ENCODE data around the gene B3GALT4. TPM values are rescaled to one million over a fixed set of nuclear protein-coding genes. Genes with fewer than 3 reads are reported as not detected.

Gene B3GALT4
- total and polyA plus RNA-seq, 2 of the 13 experiments (the other 11 are each of a cell fraction or from before 2014, with no cell fraction given): 0.04 to 0.27 TPM

DNA sequence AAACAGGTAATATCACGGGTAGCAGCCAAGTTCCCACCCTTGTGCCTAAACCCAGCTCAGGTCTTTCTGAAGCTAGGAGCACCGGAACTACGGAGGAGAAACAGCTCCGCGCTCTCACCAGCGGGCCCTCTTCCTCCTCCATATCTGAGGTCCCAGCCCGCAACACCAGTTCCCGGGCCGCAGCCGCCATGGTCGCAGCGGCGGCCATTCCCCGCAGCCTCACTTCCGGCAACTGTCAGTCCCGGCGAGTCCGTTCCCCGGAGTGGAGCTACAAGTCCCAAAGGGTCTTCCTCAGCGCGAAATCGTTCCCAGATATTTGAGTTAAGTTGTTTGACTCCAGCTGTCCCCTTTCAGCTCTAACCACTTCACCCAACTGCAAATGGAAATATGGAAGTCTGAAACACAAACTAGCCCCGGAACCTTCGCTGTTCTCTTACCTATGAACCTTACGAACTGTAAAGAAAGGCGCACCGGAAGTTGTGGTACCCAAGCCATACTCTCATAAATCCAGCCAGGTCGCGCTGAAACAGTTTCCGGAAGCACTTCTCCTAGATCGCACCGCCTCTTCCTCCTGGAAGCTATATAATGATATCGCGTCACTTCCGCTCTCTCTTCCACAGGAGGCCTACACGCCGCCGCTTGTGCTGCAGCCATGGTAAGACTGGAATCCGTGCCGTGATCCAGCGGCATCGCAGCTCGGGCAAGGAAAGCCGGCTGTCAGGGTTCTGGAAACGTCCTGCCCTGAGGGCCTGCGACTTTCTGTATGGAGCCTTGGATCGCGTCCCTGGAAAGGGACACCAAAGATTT lies 5.3 kb upstream of the B3GALT4 start, which contains the start of the genes RPS18 and VPS52:
Gene RPS18 (plus strand): TSS at position 608 of the 807 bp plus-strand sequence. CDS start 45 bp downstream, at position 653.
Gene VPS52 (minus strand): TSS at position 409 of the 807 bp plus-strand sequence. CDS start 201 bp downstream, at position 208.
- Histone ChIP-seq H3K9me3 (ENCODE audit: low read length) (no peaks in the 10 kb centered on the region), H3K27ac (ENCODE audit: extremely low read length, insufficient read depth, low read length) (peak within 1 kb of the TSS; percentile 95), H3K79me2 (ENCODE audit: insufficient read depth, low read length) (peaks cover 46% of the 10 kb centered on the region), H3K4me3 (replicated peaks in 1 of 3; ENCODE audit: insufficient read depth in 1 of 3, low read depth in 2 of 3, low read length in 3 of 3) (peak within 1 kb of the TSS; percentile 75 to 89 (median 82)), H4K20me1 (ENCODE audit: insufficient read depth, low read length) (peaks cover 33% of the 10 kb centered on the region), H3K4me2 (ENCODE audit: low read depth, low read length) (peak within 1 kb of the TSS; percentile 89), H2AFZ (ENCODE audit: low read length) (peak within 1 kb of the TSS; percentile 99), H3K9ac (ENCODE audit: insufficient read depth, low read depth, low read length) (peak within 1 kb of the TSS; percentile 95), H3K36me3 (replicated peaks in 1 of 2; ENCODE audit: control insufficient read depth in 1 of 2, insufficient read depth in 2 of 2, low read length in 2 of 2) (peaks cover 30 to 61% of the 10 kb centered on the region in 2 experiments), H3K27me3 (ENCODE audit: control insufficient read depth in 1 of 2, insufficient read depth in 2 of 2, low read length in 2 of 2) (no peaks in the 10 kb centered on the region; a peak in 1 of 5 replicates), H3K4me1 (ENCODE audit: insufficient read depth, low read length) (peaks cover 48% of the 10 kb centered on the region)
- ChIA-PET CTCF (ENCODE audit: low intra/inter-chr PET ratio, low total read pairs) (interaction anchor here (0.8 kb wide), 1 partner anchor 8 kb away, joined by 3 read pairs; no protein-coding TSS in a partner anchor), POLR2A (interaction anchor here (0.7 to 3.9 kb wide), 32 partner anchors 9 to 1094 kb away, joined by 3 to 94 read pairs (median 7); partner anchors contain the start of genes CUTA, HSD17B8, PFDN6 and PHF1)
- intact Hi-C loops (cut with micrococcal nuclease; ENCODE audit: unreplicated experiment) (loop anchor here (1.0 to 5.0 kb wide), 2 partner anchors 41 to 70 kb away; partner anchors contain the start of gene TAPBP), in situ Hi-C loops (cut with HindIII; ENCODE audit: extremely low pct_ligation_motif_present, low pct_unique_long_range_greater_than_20kb) (no loop called here)
- FAIRE-seq: peak; percentile 97
- DNase-seq (ENCODE audit: low spot score): peak; percentile 100
- WGBS (ENCODE audit: low lambda C conversion rate): 2% methylated on average over 36 of the region's 48 CpGs
- no TSS peak for BruUV-seq (replicated peaks)
- peak; percentile 92 for ATAC-seq
- TF ChIP-seq, protein P1, sequence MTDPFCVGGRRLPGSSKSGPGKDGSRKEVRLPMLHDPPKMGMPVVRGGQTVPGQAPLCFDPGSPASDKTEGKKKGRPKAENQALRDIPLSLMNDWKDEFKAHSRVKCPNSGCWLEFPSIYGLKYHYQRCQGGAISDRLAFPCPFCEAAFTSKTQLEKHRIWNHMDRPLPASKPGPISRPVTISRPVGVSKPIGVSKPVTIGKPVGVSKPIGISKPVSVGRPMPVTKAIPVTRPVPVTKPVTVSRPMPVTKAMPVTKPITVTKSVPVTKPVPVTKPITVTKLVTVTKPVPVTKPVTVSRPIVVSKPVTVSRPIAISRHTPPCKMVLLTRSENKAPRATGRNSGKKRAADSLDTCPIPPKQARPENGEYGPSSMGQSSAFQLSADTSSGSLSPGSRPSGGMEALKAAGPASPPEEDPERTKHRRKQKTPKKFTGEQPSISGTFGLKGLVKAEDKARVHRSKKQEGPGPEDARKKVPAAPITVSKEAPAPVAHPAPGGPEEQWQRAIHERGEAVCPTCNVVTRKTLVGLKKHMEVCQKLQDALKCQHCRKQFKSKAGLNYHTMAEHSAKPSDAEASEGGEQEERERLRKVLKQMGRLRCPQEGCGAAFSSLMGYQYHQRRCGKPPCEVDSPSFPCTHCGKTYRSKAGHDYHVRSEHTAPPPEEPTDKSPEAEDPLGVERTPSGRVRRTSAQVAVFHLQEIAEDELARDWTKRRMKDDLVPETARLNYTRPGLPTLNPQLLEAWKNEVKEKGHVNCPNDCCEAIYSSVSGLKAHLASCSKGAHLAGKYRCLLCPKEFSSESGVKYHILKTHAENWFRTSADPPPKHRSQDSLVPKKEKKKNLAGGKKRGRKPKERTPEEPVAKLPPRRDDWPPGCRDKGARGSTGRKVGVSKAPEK (CRISPR knock-in tag; IDR thresholded peaks at IDR 0.05; ENCODE audit: borderline replicate concordance): 0 out of 2 replicates have a peak, but pooled peaks have one; percentile 70
- TF ChIP-seq, protein P2, sequence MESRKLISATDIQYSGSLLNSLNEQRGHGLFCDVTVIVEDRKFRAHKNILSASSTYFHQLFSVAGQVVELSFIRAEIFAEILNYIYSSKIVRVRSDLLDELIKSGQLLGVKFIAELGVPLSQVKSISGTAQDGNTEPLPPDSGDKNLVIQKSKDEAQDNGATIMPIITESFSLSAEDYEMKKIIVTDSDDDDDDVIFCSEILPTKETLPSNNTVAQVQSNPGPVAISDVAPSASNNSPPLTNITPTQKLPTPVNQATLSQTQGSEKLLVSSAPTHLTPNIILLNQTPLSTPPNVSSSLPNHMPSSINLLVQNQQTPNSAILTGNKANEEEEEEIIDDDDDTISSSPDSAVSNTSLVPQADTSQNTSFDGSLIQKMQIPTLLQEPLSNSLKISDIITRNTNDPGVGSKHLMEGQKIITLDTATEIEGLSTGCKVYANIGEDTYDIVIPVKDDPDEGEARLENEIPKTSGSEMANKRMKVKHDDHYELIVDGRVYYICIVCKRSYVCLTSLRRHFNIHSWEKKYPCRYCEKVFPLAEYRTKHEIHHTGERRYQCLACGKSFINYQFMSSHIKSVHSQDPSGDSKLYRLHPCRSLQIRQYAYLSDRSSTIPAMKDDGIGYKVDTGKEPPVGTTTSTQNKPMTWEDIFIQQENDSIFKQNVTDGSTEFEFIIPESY (CRISPR knock-in tag; IDR thresholded peaks at IDR 0.05): peak; percentile 24; the same call in 1 of the 2 replicates
- TF ChIP-seq, protein P3, sequence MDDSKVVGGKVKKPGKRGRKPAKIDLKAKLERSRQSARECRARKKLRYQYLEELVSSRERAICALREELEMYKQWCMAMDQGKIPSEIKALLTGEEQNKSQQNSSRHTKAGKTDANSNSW (CRISPR knock-in tag; IDR thresholded peaks at IDR 0.05; ENCODE audit: borderline replicate concordance): no peak
- TF ChIP-seq ZNF484 (CRISPR knock-in tag; IDR thresholded peaks at IDR 0.05; ENCODE audit: borderline replicate concordance, low read depth) (no peak), ZNF777 (CRISPR knock-in tag; IDR thresholded peaks at IDR 0.05) (0 out of 2 replicates have a peak, but pooled peaks have one; percentile 30), ZNF564 (CRISPR knock-in tag; IDR thresholded peaks at IDR 0.05) (peak; percentile 84), PRPF4 (IDR thresholded peaks at IDR 0.05; ENCODE audit: low read depth, low read length, poor library complexity, severe bottlenecking) (no peak), NFRKB (IDR thresholded peaks at IDR 0.05) (peak; percentile 96), GATA4 (IDR thresholded peaks at IDR 0.05; ENCODE audit: borderline replicate concordance, low read depth) (peak; percentile 77)
- TF ChIP-seq, protein P4, sequence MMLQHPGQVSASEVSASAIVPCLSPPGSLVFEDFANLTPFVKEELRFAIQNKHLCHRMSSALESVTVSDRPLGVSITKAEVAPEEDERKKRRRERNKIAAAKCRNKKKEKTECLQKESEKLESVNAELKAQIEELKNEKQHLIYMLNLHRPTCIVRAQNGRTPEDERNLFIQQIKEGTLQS (CRISPR knock-in tag; IDR thresholded peaks at IDR 0.05): no peak; the same call in 1 of the 2 replicates
- TF ChIP-seq, protein P5, sequence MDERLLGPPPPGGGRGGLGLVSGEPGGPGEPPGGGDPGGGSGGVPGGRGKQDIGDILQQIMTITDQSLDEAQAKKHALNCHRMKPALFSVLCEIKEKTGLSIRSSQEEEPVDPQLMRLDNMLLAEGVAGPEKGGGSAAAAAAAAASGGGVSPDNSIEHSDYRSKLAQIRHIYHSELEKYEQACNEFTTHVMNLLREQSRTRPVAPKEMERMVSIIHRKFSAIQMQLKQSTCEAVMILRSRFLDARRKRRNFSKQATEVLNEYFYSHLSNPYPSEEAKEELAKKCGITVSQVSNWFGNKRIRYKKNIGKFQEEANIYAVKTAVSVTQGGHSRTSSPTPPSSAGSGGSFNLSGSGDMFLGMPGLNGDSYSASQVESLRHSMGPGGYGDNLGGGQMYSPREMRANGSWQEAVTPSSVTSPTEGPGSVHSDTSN (CRISPR knock-in tag; IDR thresholded peaks at IDR 0.05): no peak; the same call in 1 of the 2 replicates
